NCI-H345 treated with DMSO at 0.1 percent for 48 hours (cell line): ENCODE measurements around the gene PMP22.

ENCODE experiments used
- DNase-seq: peaks from one replicate; lab custom pipeline; 2025; ENCODE audit not compliant: unreplicated experiment; lab: John Stamatoyannopoulos, UW

Gene PMP22

GRCh38 chr17:15274017-15274416, 8.9 kb upstream of the PMP22 start:
- no peak for DNase-seq

GRCh38 chr17:15273141-15273793, 8.1 kb upstream of the PMP22 start:
- no peak for DNase-seq

DNA sequence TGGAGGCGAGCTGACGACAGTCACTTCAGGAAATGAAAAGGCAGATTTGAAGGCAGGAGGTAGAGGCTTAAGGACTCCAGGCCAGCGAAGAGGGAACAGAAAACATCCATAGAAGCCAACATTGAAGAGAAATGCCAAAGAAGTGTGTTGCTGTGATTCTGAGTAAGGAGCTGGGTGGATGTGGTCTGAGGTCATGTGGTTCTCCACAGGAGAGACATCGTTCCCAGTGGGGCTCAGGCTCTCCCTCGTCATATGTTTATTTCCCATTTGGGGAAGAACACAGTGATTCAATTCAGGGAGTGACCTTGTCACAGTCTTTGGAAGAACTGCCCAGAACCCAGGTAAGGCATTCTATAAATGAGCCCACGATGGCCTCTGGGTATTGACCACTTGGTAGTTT, 6.6 kb upstream of the PMP22 start:
- no peak for DNase-seq

DNA sequence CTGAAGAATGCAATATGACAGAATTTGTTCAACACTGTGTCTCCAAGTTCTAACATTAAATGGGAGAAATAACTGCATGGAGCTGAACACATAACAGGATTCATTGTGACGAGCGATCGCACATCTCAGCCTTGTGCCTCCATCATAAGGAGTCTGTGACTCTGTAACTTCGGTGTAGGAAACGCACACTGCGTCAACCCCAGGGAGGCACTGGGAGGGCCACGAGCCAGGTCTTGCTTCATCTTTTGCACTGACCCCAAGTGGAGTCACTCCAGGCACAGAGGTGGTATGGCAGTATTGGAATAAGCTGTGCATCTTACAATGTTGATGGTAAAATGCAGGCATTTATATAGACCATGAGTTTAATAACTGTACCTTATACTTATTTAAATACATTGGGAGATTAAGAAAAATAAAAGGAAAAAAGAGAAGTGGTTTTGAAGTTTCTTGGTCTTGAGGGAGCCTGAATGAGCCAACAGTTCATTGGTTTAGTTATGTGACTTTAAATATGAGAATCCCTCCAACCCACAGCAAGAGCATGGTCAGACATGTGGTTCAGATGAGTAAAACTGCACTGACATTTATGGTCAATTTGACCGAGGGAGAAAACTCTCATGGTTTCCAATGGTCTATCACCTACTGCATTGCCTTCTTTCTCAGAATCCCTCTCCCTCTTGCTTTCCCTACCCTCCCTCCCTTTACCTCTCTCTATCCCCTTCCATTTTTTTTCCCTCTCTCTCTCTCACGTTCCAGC, 5.7 kb upstream of the PMP22 start:
- DNase-seq = no peak

DNA sequence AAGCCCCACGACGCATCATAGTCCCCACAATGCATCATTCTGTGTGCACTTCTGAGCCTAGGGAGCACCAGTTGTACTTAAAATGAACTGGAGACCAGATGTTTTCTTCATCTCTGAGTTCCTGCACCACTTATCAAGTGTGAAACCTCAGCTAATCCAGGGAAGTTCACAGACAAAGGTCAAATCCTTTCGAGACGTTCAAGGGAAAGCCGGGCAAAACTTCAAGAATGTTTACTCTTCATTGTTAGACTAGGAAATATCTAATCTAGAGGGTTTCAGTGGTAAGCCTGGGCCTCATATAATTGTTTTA, 4.6 kb upstream of the PMP22 start:
- DNase-seq = no peak

DNA sequence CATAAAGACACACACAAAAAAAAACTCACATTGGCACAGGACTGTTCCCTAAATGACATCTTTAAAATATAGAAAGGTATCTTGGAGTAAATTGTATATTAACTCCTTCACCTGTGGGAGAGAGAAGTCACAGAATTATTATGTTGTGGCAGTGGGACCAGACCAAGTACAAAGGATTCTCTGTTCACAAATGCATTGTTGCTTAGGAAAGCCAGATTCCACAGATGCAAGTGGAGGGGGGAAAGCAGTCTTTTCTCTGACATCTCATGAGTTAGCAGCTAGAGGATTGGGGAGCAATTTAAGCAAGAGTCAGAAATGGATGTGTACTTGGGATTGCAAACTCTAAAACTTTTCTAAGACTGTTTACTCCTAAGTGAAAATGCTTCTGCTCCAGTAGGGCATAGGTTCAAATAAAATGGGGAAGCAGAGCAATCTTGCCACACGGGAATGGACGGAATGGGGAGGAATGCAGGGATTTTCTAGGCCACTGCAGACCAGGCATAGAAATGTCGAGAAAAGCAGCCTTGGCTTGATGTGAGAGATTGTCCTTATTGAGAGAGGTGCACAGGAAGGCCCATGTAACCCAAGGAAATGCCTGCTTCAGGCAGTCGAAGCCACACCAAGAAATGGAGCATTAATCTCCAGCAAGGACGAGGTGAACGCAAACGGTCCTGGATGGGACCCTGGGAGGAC, 4.1 kb upstream of the PMP22 start:
- DNase-seq = no peak

DNA sequence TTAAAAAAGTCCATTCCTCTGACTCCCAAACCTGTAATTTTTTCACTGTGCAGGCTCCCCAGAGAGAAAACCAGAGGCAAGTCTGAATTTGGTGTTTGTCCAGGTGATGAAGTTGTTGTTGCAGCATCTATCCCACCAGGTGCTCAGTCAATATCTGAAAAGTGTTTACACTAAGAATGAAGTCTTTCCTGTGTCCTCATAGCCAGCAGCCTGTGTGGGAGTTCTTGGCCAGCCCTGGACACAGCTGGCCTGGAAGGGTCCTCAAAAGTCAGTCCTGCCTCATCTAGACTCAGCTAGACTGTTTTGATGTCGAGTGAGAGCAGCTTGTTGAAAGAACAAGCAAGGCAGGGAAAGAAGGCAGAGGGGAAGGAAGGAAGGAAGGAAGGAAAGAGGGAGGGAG, 3.3 kb upstream of the PMP22 start:
- DNase-seq = no peak

DNA sequence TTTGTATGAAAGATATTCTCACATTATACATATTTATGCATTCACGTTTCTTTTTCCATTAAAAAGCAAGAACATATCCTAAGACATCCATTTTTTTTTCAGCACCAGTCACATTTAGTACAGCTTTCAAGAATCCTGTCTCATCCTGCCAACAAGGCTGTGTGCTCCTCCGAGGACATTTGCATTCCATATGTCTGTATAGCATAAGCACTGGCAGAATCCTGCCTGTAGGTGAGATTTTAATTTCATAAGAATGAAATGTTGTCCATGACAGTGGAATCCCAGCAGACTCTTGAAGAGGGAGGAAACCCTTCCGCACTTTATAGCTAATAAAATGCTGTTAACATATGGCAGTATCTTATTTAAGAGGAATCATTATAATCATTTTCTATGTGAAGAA, 2.9 kb upstream of the PMP22 start:
- DNase-seq = no peak

DNA sequence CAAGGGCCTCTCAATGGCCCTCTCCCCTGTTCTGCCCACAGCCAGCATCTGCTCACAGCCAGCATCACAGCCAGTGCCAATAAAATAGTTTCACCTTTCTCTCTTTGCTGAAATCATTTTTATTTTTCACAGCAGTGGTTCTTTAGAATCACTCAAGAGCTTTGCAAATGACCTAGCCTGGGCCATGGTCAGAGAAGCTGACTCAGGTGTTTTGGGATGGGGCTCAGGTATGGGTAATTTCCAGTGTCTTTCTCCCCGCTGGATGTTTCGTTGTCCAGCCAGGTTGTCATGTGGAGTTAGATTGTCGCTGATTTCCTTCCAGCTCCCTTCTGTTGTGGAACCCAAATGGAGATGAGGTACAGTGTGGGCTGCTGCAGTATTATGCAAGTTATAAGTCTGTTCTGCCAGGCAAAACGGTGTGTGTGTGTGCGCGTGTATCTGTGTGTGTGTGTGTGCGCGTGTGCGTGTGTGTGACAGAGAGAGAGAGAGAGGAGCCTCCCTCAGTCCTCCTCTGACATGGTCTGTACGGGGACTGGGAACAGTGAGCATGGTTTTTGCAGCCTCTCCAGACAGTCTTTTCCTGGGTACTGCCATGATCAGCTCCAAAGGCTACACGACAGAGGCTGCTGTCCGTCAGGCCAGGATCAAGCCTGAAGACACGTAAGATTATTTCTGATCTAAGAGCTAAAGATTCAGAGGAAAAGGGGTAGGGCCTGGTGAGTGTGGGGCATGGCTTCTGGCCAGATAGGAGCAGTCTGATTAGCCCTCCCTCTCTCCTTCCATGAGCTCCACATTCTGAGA, 1.4 kb upstream of the PMP22 start:
- DNase-seq = no peak

- no peak for DNase-seq
Measured at GRCh38 chr17:15264542-15264941, 584 bp downstream of the PMP22 start.

DNA sequence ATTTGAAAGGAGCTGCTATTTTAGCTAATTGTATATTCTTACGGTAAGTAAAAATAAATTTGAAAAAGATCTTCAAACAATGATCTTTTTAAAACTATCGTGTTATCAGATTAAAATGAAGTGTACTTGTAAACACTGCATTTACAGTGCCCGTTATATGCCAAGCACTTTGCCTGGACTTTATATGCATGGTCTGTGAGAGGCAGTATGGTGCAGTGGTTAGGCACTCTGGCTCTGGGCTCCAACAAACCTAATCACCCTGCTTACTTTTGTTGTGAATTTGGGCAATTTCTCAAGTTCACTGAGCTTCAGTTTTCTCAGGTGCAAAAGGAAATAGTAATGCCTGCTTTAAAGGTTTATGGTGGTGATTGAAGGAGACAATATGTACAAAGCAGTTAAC, 1.4 kb downstream of the PMP22 start:
- no peak for DNase-seq

DNA sequence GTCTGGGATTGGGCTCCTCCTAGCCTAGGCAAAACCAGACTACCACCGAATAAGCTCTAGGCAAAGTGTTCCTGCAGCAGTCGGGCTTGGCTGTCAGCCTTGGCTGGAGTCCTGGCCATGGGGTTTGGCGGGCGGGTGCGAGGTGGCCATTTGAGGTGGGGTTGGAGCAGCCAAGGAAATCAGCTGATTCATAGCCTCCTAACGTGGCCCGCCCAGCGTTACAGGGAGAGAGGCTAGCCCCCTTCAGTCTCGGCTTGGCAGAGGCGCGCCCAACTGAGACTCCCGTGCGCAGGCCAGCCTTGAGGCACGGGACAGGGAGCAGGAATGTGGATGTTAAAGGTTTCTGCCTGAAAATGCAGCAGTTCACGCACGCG, 1.9 kb downstream of the PMP22 start:
- no peak for DNase-seq

- DNase-seq = no peak
Measured at GRCh38 chr17:15262291-15263205, 2.6 kb downstream of the PMP22 start.

DNA sequence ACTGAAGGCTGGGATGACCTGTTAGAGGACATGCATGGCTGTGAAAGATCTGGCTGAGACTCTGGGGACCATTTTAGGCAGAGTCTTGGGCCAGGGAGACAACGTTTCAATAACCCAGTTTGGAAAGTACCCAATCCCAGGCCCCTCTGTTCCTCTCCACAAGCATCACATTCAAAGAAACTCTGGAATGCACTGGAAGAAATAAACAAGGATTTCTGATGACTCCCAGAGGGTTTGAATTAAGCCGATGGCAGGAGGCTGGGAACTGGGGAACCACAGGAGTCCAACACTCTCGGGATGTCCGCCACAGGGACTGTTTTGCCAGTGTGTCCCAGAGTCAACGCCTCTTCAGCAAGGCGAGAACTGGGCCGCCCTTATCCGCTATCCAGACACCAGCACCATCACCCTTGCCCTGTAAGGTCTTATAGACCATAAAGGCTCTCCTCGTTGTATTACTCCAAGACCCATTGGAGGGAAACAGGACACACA, 3.3 kb downstream of the PMP22 start:
- DNase-seq = no peak

GRCh38 chr17:15261258-15261801, 3.8 kb downstream of the PMP22 start:
- DNase-seq = no peak

DNA sequence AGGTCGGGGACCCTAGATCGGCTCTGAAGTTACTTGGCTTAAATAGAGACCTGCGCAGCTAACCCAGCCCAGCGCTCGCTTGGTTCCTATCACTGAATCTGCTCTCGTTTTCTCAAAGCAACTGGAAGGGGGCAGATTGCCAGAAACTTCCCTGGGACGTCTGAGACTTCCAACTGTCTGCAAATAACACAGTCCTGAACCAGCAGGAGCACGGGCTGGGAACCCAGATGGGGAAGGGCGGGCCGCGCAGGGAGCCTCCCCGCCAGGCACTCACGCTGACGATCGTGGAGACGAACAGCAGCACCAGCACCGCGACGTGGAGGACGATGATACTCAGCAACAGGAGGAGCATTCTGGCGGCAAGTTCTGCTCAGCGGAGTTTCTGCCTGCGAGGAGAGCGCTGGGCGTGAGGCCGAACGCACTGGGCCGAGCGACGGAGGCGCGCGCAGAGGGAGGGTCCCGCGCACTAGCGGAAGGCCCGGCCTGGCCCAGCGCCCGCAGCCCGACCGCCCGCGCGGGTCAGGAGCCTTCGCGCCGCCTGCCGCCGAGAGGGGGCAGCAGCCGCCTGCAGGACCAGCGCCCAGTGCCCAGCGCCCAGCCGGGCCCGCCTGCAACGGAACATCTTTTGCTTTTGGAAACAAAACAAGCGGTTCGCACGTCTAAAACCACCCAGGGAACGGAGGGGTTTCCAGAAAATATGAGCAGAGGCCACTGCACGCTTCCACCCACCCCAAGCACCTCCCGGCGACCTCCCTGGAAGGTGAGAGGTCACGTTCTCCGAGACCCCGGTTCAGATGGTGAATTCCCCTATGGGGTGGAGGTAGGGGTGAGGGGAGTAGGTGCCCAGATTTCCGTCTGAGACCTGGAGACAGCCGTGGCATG, 4.5 kb downstream of the PMP22 start:
- DNase-seq = no peak

DNA sequence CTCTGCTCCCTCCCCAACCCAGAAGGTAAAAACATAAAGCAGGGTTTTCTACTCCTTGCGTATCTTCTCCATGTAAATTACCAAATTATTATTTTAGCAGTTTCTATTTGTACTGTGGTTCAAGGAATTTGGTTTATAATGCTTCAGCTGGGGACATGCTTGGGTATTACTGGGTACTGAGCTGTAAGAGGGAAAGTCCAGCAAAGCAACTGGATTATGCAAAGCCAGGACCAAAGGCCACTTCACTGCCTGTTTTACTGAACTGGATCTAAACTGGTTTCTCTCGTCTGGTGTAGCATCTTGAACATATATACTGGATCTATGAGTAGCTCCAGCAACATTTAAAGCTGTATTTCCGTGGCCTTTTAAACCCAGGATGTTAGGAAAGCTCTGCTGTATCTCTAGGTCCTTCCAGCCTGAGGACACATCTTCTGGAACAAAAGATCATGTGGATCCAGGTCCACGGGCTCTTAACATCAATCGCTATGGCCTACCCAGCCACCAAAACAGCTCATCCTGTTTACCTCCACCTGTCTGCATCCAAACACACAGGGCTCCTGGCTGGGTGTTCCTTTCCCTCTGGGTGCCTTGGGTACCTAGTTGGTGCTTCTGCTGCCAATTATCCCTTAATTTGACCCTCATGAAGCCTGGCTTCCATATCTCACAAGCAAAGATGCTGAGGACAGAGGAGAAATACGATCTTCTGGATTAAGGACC, 7.2 kb downstream of the PMP22 start:
- no peak for DNase-seq

DNA sequence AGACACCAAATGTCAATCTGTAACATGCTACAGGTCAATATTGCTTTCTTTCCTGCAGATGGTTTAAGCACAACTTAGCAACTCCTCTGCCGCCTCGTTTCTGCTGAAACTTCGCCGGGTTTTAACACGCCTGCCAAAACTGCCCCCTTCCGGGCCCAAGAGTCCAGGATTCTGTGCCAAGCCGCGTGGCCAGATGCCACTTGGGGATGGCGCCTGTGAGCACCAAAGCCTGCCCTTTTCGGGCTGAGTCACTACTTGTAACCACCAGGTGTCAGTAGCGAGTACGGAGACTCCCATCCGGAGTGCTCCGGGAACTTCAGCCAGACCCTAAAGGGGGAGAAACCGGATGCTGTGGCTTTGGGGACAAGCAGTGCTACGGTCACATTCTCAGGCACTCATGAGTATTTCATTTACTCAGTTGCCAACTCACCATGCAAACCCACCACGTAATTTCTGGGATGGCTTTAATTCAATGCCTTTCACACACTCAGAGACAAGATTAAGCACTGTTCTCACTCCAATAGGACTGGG, 7.8 kb downstream of the PMP22 start:
- DNase-seq = no peak
